A673 (cell line): ENCODE data around the gene TTLL11.

ENCODE experiments used
- CTCF ChIP-seq: fragments of 300-800, 200-600 bp; sonication (generic); conservative IDR thresholded peaks from 2 replicates; pipeline ENCODE4 v1.5.1; 2017; ENCODE audit warnings: low read depth, mild to moderate bottlenecking, antibody characterized with exemption, low read length, moderate library complexity, mixed read lengths
- EZH2 ChIP-seq: fragments of 200-600 bp; sonication (generic); IDR thresholded peaks from 2 replicates; pipeline ENCODE4 v1.6.1; 2017; ENCODE audit warnings: borderline replicate concordance, low read depth, mild to moderate bottlenecking, mixed read lengths, antibody characterized with exemption, low read length; ENCODE audit not compliant: poor library complexity, severe bottlenecking

- TF ChIP-seq CTCF (no peak), EZH2 (no peak)
Measured at GRCh38 chr9:121942866-121943382, 150.2 kb downstream of the TTLL11 start.
